ENCODE measurements around the gene ARHGAP31.

DNA sequence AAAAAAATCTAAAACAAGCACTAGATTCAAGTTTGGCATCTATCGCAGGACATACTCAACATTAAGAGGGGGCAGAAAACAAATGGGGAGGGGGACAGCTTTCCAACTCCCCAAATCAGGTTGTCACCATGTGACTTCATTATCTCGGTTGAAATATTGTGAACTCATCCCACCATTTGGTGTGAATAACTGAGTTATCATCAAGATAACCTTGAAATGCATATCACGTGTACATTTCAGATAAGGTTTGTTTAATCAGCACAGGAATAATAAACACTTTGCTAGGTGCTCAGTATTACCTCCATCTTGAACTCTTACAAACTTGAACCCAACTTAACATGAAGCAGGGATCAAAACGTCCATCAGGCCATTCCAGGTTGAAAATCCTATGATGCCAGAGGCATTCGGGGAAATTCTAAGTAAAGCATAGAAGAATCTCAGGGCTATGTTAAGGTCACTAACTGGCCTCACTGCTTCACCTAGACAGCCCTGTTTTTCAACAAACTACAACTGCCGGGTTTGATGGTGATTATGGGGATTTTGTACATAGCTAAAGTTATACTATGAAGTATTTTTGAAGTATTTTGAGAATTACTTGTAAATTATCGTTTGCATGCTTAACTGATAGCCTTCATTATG lies 3.0 kb upstream of the ARHGAP31 start:
- TF ChIP-seq, protein P1, sequence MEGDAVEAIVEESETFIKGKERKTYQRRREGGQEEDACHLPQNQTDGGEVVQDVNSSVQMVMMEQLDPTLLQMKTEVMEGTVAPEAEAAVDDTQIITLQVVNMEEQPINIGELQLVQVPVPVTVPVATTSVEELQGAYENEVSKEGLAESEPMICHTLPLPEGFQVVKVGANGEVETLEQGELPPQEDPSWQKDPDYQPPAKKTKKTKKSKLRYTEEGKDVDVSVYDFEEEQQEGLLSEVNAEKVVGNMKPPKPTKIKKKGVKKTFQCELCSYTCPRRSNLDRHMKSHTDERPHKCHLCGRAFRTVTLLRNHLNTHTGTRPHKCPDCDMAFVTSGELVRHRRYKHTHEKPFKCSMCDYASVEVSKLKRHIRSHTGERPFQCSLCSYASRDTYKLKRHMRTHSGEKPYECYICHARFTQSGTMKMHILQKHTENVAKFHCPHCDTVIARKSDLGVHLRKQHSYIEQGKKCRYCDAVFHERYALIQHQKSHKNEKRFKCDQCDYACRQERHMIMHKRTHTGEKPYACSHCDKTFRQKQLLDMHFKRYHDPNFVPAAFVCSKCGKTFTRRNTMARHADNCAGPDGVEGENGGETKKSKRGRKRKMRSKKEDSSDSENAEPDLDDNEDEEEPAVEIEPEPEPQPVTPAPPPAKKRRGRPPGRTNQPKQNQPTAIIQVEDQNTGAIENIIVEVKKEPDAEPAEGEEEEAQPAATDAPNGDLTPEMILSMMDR (IDR thresholded peaks at IDR 0.05; ENCODE audit: low read depth, low read length, poor library complexity, severe bottlenecking), result no peak
- no peak for TF ChIP-seq EZH2phosphoT487 (IDR thresholded peaks at IDR 0.05; ENCODE audit: borderline replicate concordance, low read length)
